ENCODE data around the gene SH2D4B.

- TF ChIP-seq CTCF (IDR thresholded peaks at IDR 0.05), result no peak
- TF ChIP-seq POLR2AphosphoS5 (IDR thresholded peaks at IDR 0.05), result no peak
- TF ChIP-seq POLR2A (IDR thresholded peaks at IDR 0.05), result no peak
- TF ChIP-seq EP300 (IDR thresholded peaks at IDR 0.05), result no peak
Measured at GRCh38 chr10:80633383-80633860, 95.7 kb downstream of the SH2D4B start.
